ENCODE measurements around the gene TMPRSS9. TPM values are rescaled to one million over a fixed set of nuclear protein-coding genes. Genes with fewer than 3 reads are reported as not detected.

The TMPRSS9 gene
- polyA plus RNA-seq, 3 donors = 0.12 to 0.30 TPM; not detected in 1

- H3K9ac ChIP-seq (ENCODE audit: insufficient read depth, low read length, poor library complexity, severe bottlenecking) = no peak overlapping the region
- no peaks in the 10 kb centered on the region for H3K79me2 ChIP-seq (ENCODE audit: insufficient read depth, low read length)
- Mint-ChIP-seq H3K36me3 (peaks cover 0 to 14% of the 10 kb centered on the region in 2 donors), H3K9me3 (peaks cover 0 to 1% (median 0%) of the 10 kb centered on the region in 7 donors), H3K27me3 (ENCODE audit: low read depth in 3 of 3) (peaks cover 18 to 24% (median 19%) of the 10 kb centered on the region in 3 donors), H3K4me3 (no peak overlapping the region), H3K27ac (peak overlapping the region in 1 of 7 donors; percentile 58), H3K4me1 (no peaks in the 10 kb centered on the region)
- H3K36me3 ChIP-seq (replicated peaks in 1 of 2; ENCODE audit: control insufficient read depth in 1 of 2, insufficient read depth in 2 of 2, low read length in 2 of 2) = peaks cover 8 to 18% of the 10 kb centered on the region in 2 donors
- 93% methylated on average over 15 of the region's 24 CpGs for WGBS (ENCODE audit: insufficient coverage)
- H3K9me3 ChIP-seq (replicated peaks in 1 of 2; ENCODE audit: control insufficient read depth in 1 of 2, insufficient read depth in 1 of 2, low read length in 2 of 2) = no peaks in the 10 kb centered on the region
- H3K4me1 ChIP-seq (ENCODE audit: control insufficient read depth in 1 of 2, insufficient read depth in 2 of 2, low read length in 2 of 2) = no peaks in the 10 kb centered on the region
- no peak overlapping the region for H3K27ac ChIP-seq (ENCODE audit: low read depth in 1 of 2, low read length in 2 of 2)
- H3K4me3 ChIP-seq (replicated peaks in 1 of 3; ENCODE audit: low read depth in 2 of 3, low read length in 3 of 3) = no peak overlapping the region
- no peaks in the 10 kb centered on the region for H4K20me1 ChIP-seq (ENCODE audit: insufficient read depth, low read length)
- H2AFZ ChIP-seq (ENCODE audit: insufficient read depth, low read depth, low read length, poor library complexity, severe bottlenecking) = no peak overlapping the region
- DNase-seq = no peak
- peaks cover 2 to 20% of the 10 kb centered on the region in 2 donors for H3K27me3 ChIP-seq (ENCODE audit: control insufficient read depth in 2 of 2, insufficient read depth in 2 of 2, low read length in 2 of 2)
- TF ChIP-seq CTCF (IDR thresholded peaks at IDR 0.05) = no peak
- intact Hi-C loops (cut with micrococcal nuclease) = no loop called here
- H3K4me2 ChIP-seq (replicated peaks; ENCODE audit: extremely low read depth, low read length, poor library complexity, severe bottlenecking) = no peak overlapping the region
Measured at GRCh38 chr19:2355168-2356035, 4.7 kb upstream of the TMPRSS9 start.

- Mint-ChIP-seq H3K27ac (no peak overlapping the region), H3K27me3 (ENCODE audit: low read depth in 3 of 3) (peaks cover 23 to 29% (median 24%) of the 10 kb centered on the region in 3 donors), H3K9me3 (peaks cover 0 to 5% (median 0%) of the 10 kb centered on the region in 7 donors), H3K36me3 (peaks cover 0 to 13% of the 10 kb centered on the region in 2 donors), H3K4me1 (no peaks in the 10 kb centered on the region), H3K4me3 (no peak overlapping the region)
- DNase-seq = no peak
- H4K20me1 ChIP-seq (ENCODE audit: insufficient read depth, low read length) = no peaks in the 10 kb centered on the region
- H3K4me1 ChIP-seq (ENCODE audit: control insufficient read depth in 1 of 2, insufficient read depth in 2 of 2, low read length in 2 of 2) = no peaks in the 10 kb centered on the region
- intact Hi-C loops (cut with micrococcal nuclease) = no loop called here
- no peak for TF ChIP-seq CTCF (IDR thresholded peaks at IDR 0.05)
- H3K27me3 ChIP-seq (ENCODE audit: control insufficient read depth in 2 of 2, insufficient read depth in 2 of 2, low read length in 2 of 2) = peaks cover 2 to 26% of the 10 kb centered on the region in 2 donors
- no peak overlapping the region for H3K27ac ChIP-seq (ENCODE audit: low read depth in 1 of 2, low read length in 2 of 2)
- no peaks in the 10 kb centered on the region for H3K9me3 ChIP-seq (replicated peaks in 1 of 2; ENCODE audit: control insufficient read depth in 1 of 2, insufficient read depth in 1 of 2, low read length in 2 of 2)
- H3K4me3 ChIP-seq (replicated peaks in 1 of 3; ENCODE audit: low read depth in 2 of 3, low read length in 3 of 3) = no peak overlapping the region
- H3K79me2 ChIP-seq (ENCODE audit: insufficient read depth, low read length) = no peaks in the 10 kb centered on the region
- H3K36me3 ChIP-seq (replicated peaks in 1 of 2; ENCODE audit: control insufficient read depth in 1 of 2, insufficient read depth in 2 of 2, low read length in 2 of 2) = peaks cover 4 to 14% of the 10 kb centered on the region in 2 donors
- H2AFZ ChIP-seq (ENCODE audit: insufficient read depth, low read depth, low read length, poor library complexity, severe bottlenecking) = no peak overlapping the region
- WGBS (ENCODE audit: insufficient coverage) = 92% methylated on average over 20 of the region's 21 CpGs
- H3K4me2 ChIP-seq (replicated peaks; ENCODE audit: extremely low read depth, low read length, poor library complexity, severe bottlenecking) = no peak overlapping the region
- H3K9ac ChIP-seq (ENCODE audit: insufficient read depth, low read length, poor library complexity, severe bottlenecking) = no peak overlapping the region
Measured at GRCh38 chr19:2356036-2356646, 3.9 kb upstream of the TMPRSS9 start.
